GM23338 (cell line): ENCODE results near the gene CXCR5. TPM values are rescaled to one million over a fixed set of nuclear protein-coding genes. Genes with fewer than 3 reads are reported as not detected.

Source experiments
- ATAC-seq: fragments of 200-7000 bp; cut with Tn5 transposase; 3 replicates; pipeline ENCODE4 v1.9.1; 2020
- DNase-seq: peaks from one replicate; pipeline ENCODE4 v3.0.0-alpha.2; 2015; ENCODE audit warnings: low spot score
- H2AFZ ChIP-seq: fragments of 200-600 bp; sonication (generic); 2 replicates; pipeline ENCODE4 v1.8.0; 2016; ENCODE audit warnings: antibody characterized with exemption, mild to moderate bottlenecking, moderate library complexity
- H3F3A ChIP-seq: fragments of 200-600 bp; sonication (generic); replicated peaks from 2 replicates; pipeline ENCODE4 v1.8.0; 2017; ENCODE audit warnings: antibody characterized with exemption, mixed run types, low read depth
- H3K27ac ChIP-seq: fragments of 200-600 bp; sonication (generic); 2 replicates; pipeline ENCODE4 v1.6.1; 2016; ENCODE audit warnings: low read depth
- H3K27me3 ChIP-seq: fragments of 200-600 bp; sonication (generic); 2 replicates; pipeline ENCODE4 v1.8.0; 2016; ENCODE audit warnings: mild to moderate bottlenecking, mixed run types, moderate library complexity; ENCODE audit not compliant: insufficient read depth
- H3K36me3 ChIP-seq: fragments of 200-600 bp; sonication (generic); 2 replicates; pipeline ENCODE4 v1.8.0; 2016; ENCODE audit warnings: mild to moderate bottlenecking; ENCODE audit not compliant: insufficient read depth
- H3K4me1 ChIP-seq: fragments of 200-600 bp; sonication (generic); 2 replicates; pipeline ENCODE4 v1.8.0; 2016; ENCODE audit warnings: mild to moderate bottlenecking, moderate library complexity; ENCODE audit not compliant: insufficient read depth
- H3K4me2 ChIP-seq: fragments of 200-600 bp; sonication (generic); 2 replicates; pipeline ENCODE4 v1.7.1; 2017; ENCODE audit warnings: mixed run types
- H3K4me3 ChIP-seq: fragments of 200-600 bp; sonication (generic); 2 replicates; pipeline ENCODE4 v1.6.1; 2016; ENCODE audit warnings: mixed run types
- H3K79me2 ChIP-seq: fragments of 200-600 bp; sonication (generic); replicated peaks from 2 replicates; pipeline ENCODE4 v1.8.0; 2017; ENCODE audit warnings: mild to moderate bottlenecking; ENCODE audit not compliant: insufficient read depth
- H3K9me2 ChIP-seq: fragments of 200-600 bp; sonication (generic); 2 replicates; pipeline ENCODE4 v1.8.0; 2017; ENCODE audit not compliant: insufficient read depth
- H4K20me1 ChIP-seq: fragments of 200-600 bp; sonication (generic); replicated peaks from 2 replicates; pipeline ENCODE4 v1.8.0; 2017; ENCODE audit warnings: mild to moderate bottlenecking; ENCODE audit not compliant: insufficient read depth
- H3K27ac Mint-ChIP-seq: 2 replicates; pipeline ENCODE4 v1.8.0; 2020; ENCODE audit warnings: inconsistent platforms, mild to moderate bottlenecking, moderate library complexity, mixed read lengths
- H3K27me3 Mint-ChIP-seq: 3 replicates; pipeline ENCODE4 v1.8.0; 2022; ENCODE audit warnings: low read depth, mild to moderate bottlenecking, moderate library complexity, mixed read lengths, inconsistent platforms; ENCODE audit not compliant: insufficient read depth, poor library complexity
- H3K36me3 Mint-ChIP-seq: 3 replicates; pipeline ENCODE4 v1.8.0; 2021; ENCODE audit warnings: low read depth, mild to moderate bottlenecking, inconsistent platforms, moderate library complexity, mixed read lengths
- H3K4me1 Mint-ChIP-seq: 3 replicates; pipeline ENCODE4 v1.8.0; 2020; ENCODE audit warnings: mild to moderate bottlenecking, inconsistent platforms, mixed read lengths
- H3K4me3 Mint-ChIP-seq: 3 replicates; pipeline ENCODE4 v1.8.0; 2021; ENCODE audit warnings: moderate library complexity, mild to moderate bottlenecking, inconsistent platforms, mixed read lengths
- H3K9me3 Mint-ChIP-seq: 3 replicates; pipeline ENCODE4 v1.8.0; 2020; ENCODE audit warnings: moderate library complexity, mild to moderate bottlenecking, inconsistent platforms, mixed read lengths
- CREB1 ChIP-seq: fragments of 250-450 bp; sonication (Bioruptor Pico); IDR thresholded peaks from 2 replicates; pipeline ENCODE4 v1.5.0; 2020; ENCODE audit warnings: low read depth, mild to moderate bottlenecking, moderate library complexity
- CTCF ChIP-seq, 2 experiments: fragments of 200-600 bp in 1 of 2; sonication (generic) in 1 of 2; conservative IDR thresholded peaks; 2 replicates each; pipeline versions ENCODE4 v1.5.1 to v1.6.1; 2016 to 2017; ENCODE audit warnings: antibody characterized with exemption in 2 of 2, low read depth in 2 of 2, mild to moderate bottlenecking in 2 of 2, moderate library complexity in 1 of 2
- ETS1 ChIP-seq: IDR thresholded peaks from 2 replicates; pipeline ENCODE4 v1.6.1; 2016; ENCODE audit warnings: antibody characterized with exemption
- EZH2phosphoT487 ChIP-seq: fragments of 200-600 bp; sonication (generic); IDR thresholded peaks from one replicate; pipeline ENCODE4 v1.8.1; 2018; ENCODE audit warnings: antibody characterized with exemption; ENCODE audit not compliant: unreplicated experiment
- JUNB ChIP-seq: IDR thresholded peaks from one replicate; pipeline ENCODE4 v1.6.1; 2016; ENCODE audit warnings: antibody characterized with exemption; ENCODE audit not compliant: unreplicated experiment
- NANOG ChIP-seq: IDR thresholded peaks from 2 replicates; pipeline ENCODE4 v1.6.1; 2016; ENCODE audit warnings: antibody characterized with exemption, borderline replicate concordance
- STAT1 ChIP-seq: IDR thresholded peaks from one replicate; pipeline ENCODE4 v1.6.1; 2016; ENCODE audit warnings: antibody characterized with exemption; ENCODE audit not compliant: unreplicated experiment
- ZNF114 ChIP-seq: fragments of 250-450 bp; sonication (Bioruptor Pico); IDR thresholded peaks from 2 replicates; pipeline ENCODE4 v1.5.0; 2020; ENCODE audit warnings: mild to moderate bottlenecking, moderate library complexity
- ZNF331 ChIP-seq: fragments of 250-450 bp; sonication (Bioruptor Pico); IDR thresholded peaks from 2 replicates; pipeline ENCODE4 v1.5.0; 2020; ENCODE audit warnings: low read depth, mild to moderate bottlenecking, moderate library complexity
- ZNF462 ChIP-seq: fragments of 250-450 bp; sonication (Bioruptor Pico); IDR thresholded peaks from 2 replicates; pipeline ENCODE4 v1.5.0; 2020; ENCODE audit warnings: mild to moderate bottlenecking, moderate library complexity
- polyA plus RNA-seq: library from polyadenylated mRNA; unstranded; fragments of >200 nt; fragmentation: Nextera tagmentation; extraction: Ambion mirVana; gene quantifications from 2 replicates; pipeline ENCODE4 v1.2.1, GENCODE V29; 2016
- total RNA-seq: library from RNA; depleted of rRNA; stranded (reverse); fragments of >200 nt; shearing (Covaris generic); gene quantifications from 2 replicates; pipeline ENCODE4 v1.2.3, GENCODE V29; 2014

The CXCR5 gene
- total and polyA plus RNA-seq, 2 experiments from 2014 or later, result 0.18 TPM; not detected in 1

- TF ChIP-seq CREB1 (CRISPR knock-in tag) (no peak), JUNB (no peak), ETS1 (no peak), ZNF331 (CRISPR knock-in tag) (no peak), STAT1 (no peak), CTCF (conservative IDR thresholded peaks at IDR 0.05; ENCODE audit: low read depth in 2 of 2) (no peak), NANOG (no peak)
Measured at GRCh38 chr11:118856314-118856713, 27.4 kb upstream of the CXCR5 start (continued).

GRCh38 chr11:118857385-118857784, 26.3 kb upstream of the CXCR5 start:
- Histone ChIP-seq H3F3A (no peaks in the 10 kb centered on the region), H3K79me2 (no peaks in the 10 kb centered on the region), H3K36me3 (no peaks in the 10 kb centered on the region), H3K9me2 (no peaks in the 10 kb centered on the region), H3K4me3 (no peak overlapping the region), H2AFZ (no peak overlapping the region), H3K4me2 (no peak overlapping the region), H4K20me1 (no peaks in the 10 kb centered on the region), H3K27me3 (no peaks in the 10 kb centered on the region), H3K27ac (no peak overlapping the region), H3K4me1 (no peaks in the 10 kb centered on the region)
- H3K4me1 Mint-ChIP-seq, result no peaks in the 10 kb centered on the region
- TF ChIP-seq STAT1 (no peak), ZNF462 (CRISPR knock-in tag) (no peak), ZNF114 (no peak), JUNB (no peak), ZNF331 (CRISPR knock-in tag) (no peak), EZH2phosphoT487 (no peak), ETS1 (no peak), CREB1 (CRISPR knock-in tag) (no peak), CTCF (conservative IDR thresholded peaks at IDR 0.05; ENCODE audit: low read depth in 2 of 2) (no peak)
- no peaks in the 10 kb centered on the region for H3K9me3 Mint-ChIP-seq
- ATAC-seq (no peak), DNase-seq (no peak)
- no peak overlapping the region for H3K27ac Mint-ChIP-seq
- H3K36me3 Mint-ChIP-seq, result no peaks in the 10 kb centered on the region
- H3K27me3 Mint-ChIP-seq, result peaks cover 2% of the 10 kb centered on the region
- H3K4me3 Mint-ChIP-seq, result no peak overlapping the region
